ENCODE data around the gene SLF2. TPM values are rescaled to one million over a fixed set of nuclear protein-coding genes. Genes with fewer than 3 reads are reported as not detected.

The SLF2 gene
- total and polyA plus RNA-seq, 2 of the 13 experiments (the other 11 are each of a cell fraction or from before 2014, with no cell fraction given) = 12.2 to 48.1 TPM

- peak; percentile 89 for TF ChIP-seq HNF1B (CRISPR knock-in tag; IDR thresholded peaks at IDR 0.05)
Observed at GRCh38 chr10:100986952-100987684, 74.4 kb downstream of the SLF2 start, which contains the start of the genes MRPL43 and TWNK (continued).

GRCh38 chr10:100987685-100988049, 74.9 kb downstream of the SLF2 start:
- Histone ChIP-seq H4K20me1 (ENCODE audit: insufficient read depth, low read length) (no peaks in the 10 kb centered on the region), H3K79me2 (ENCODE audit: insufficient read depth, low read length) (peaks cover 50% of the 10 kb centered on the region), H3K9me3 (ENCODE audit: low read length) (no peaks in the 10 kb centered on the region), H2AFZ (ENCODE audit: low read length) (no peak overlapping the region), H3K27me3 (ENCODE audit: control insufficient read depth in 1 of 2, insufficient read depth in 2 of 2, low read length in 2 of 2) (no peaks in the 10 kb centered on the region; a peak in 1 of 5 replicates), H3K4me1 (ENCODE audit: insufficient read depth, low read length) (peaks cover 53% of the 10 kb centered on the region), H3K4me2 (ENCODE audit: low read depth, low read length) (peak overlapping the region; percentile 97), H3K36me3 (replicated peaks in 1 of 2; ENCODE audit: control insufficient read depth in 1 of 2, insufficient read depth in 2 of 2, low read length in 2 of 2) (peaks cover 15 to 52% of the 10 kb centered on the region in 2 experiments), H3K27ac (ENCODE audit: extremely low read length, insufficient read depth, low read length) (peak overlapping the region; percentile 83), H3K9ac (ENCODE audit: insufficient read depth, low read depth, low read length) (peak overlapping the region; percentile 83), H3K4me3 (replicated peaks in 1 of 3; ENCODE audit: insufficient read depth in 1 of 3, low read depth in 2 of 3, low read length in 3 of 3) (peak overlapping the region; percentile 77 to 96 (median 91))
- intact Hi-C loops (cut with micrococcal nuclease; ENCODE audit: unreplicated experiment) = loop anchor here (1.0 kb wide), 1 partner anchor 16 kb away; no protein-coding TSS in a partner anchor
- under 1% methylated on average over 15 of the region's 15 CpGs for WGBS (ENCODE audit: low lambda C conversion rate)
- DNase-seq (ENCODE audit: low spot score) = no peak
- no TSS peak for BruUV-seq (replicated peaks)
- in situ Hi-C loops (cut with HindIII; ENCODE audit: extremely low pct_ligation_motif_present, low pct_unique_long_range_greater_than_20kb) = no loop called here
- ChIA-PET CTCF (ENCODE audit: low intra/inter-chr PET ratio, low total read pairs) (no interaction called here), POLR2A (interaction anchor here (0.9 to 23.0 kb wide), 4 partner anchors 10 to 21 kb away, joined by 3 to 277 read pairs (median 28); partner anchors contain the start of genes LZTS2 and SEMA4G)
- peak; percentile 1 for ATAC-seq
- FAIRE-seq = no peak
- TF ChIP-seq PAWR (CRISPR knock-in tag; IDR thresholded peaks at IDR 0.05; ENCODE audit: borderline replicate concordance) (no peak), ZNF296 (CRISPR knock-in tag; conservative IDR thresholded peaks at IDR 0.05) (no peak), KMT2A (CRISPR knock-in tag; IDR thresholded peaks at IDR 0.05) (0 out of 2 replicates have a peak, but pooled peaks have one; percentile 0), ZNF460 (CRISPR knock-in tag; IDR thresholded peaks at IDR 0.05; ENCODE audit: borderline replicate concordance) (no peak), ZNF383 (CRISPR knock-in tag; IDR thresholded peaks at IDR 0.05; ENCODE audit: borderline replicate concordance) (no peak), RORA (CRISPR knock-in tag; IDR thresholded peaks at IDR 0.05) (no peak), ZNF282 (IDR thresholded peaks at IDR 0.05; ENCODE audit: partially characterized antibody) (no peak), CREB1 (IDR thresholded peaks at IDR 0.05) (no peak), CREB1 (CRISPR knock-in tag; IDR thresholded peaks at IDR 0.05) (0 out of 2 replicates have a peak, but pooled peaks have one; percentile 29), KLF11 (CRISPR knock-in tag; IDR thresholded peaks at IDR 0.05) (0 out of 2 replicates have a peak, but pooled peaks have one; percentile 4), ELF1 (CRISPR knock-in tag; IDR thresholded peaks at IDR 0.05) (no peak), ZBTB20 (CRISPR knock-in tag; IDR thresholded peaks at IDR 0.05; ENCODE audit: borderline replicate concordance, low read depth) (peak; percentile 11; the same call in 1 of the 2 replicates), ZSCAN31 (CRISPR knock-in tag; IDR thresholded peaks at IDR 0.05; ENCODE audit: low read depth) (no peak), HNRNPH1 (optimal IDR thresholded peaks at IDR 0.05; ENCODE audit: low read depth, low read length) (no peak), ZNF589 (CRISPR knock-in tag; conservative IDR thresholded peaks at IDR 0.05) (no peak), NCOA5 (CRISPR knock-in tag; IDR thresholded peaks at IDR 0.05) (no peak), FOSL2 (CRISPR knock-in tag; IDR thresholded peaks at IDR 0.05) (no peak), ZNF576 (CRISPR knock-in tag; IDR thresholded peaks at IDR 0.05) (no peak), MAZ (IDR thresholded peaks at IDR 0.05; ENCODE audit: borderline replicate concordance, low read depth, low read length) (no peak), MAZ (CRISPR knock-in tag; IDR thresholded peaks at IDR 0.05; ENCODE audit: low read depth) (no peak)

Data from HepG2 (cell line).